Pancreas (tissue), 10 donors: Measurements from ENCODE around the gene STARD9. TPM values are rescaled to one million over a fixed set of nuclear protein-coding genes. Genes with fewer than 3 reads are reported as not detected.

Source experiments
- ATAC-seq, 4 donors: fragments of 200-7000 bp; cut with Tn5 transposase; one replicate each; pipeline versions ENCODE4 v1.8.0 to v1.9.1; 2020; ENCODE audit warnings: mild to moderate bottlenecking in 4 of 4, moderate library complexity in 4 of 4
- DNase-seq, 6 donors: peaks; one replicate each; pipeline ENCODE4 v3.0.0-alpha.2; 2020
- FAIRE-seq: peaks from 2 replicates; lab custom pipeline; 2012; peaks lifted over from hg19 to GRCh38; lab: Jason Lieb, UNC
- H3K27ac ChIP-seq, 4 donors: fragments of 200-600 bp; sonication (generic); 1 replicate in 3 of 4; 2 replicates in 1 of 4; pipeline versions ENCODE4 v1.5.0 to v1.8.0; 2020
- H3K27me3 ChIP-seq, 4 donors: fragments of 200-600 bp; one replicate each; pipeline ENCODE4 v1.8.0; 2021
- H3K36me3 ChIP-seq, 3 donors: fragments of 200-600 bp; sonication (generic) in 1 of 3; one replicate each; pipeline versions ENCODE4 v1.5.0 to v1.8.0; 2020 to 2021
- H3K4me1 ChIP-seq, 3 donors: fragments of 200-600 bp; one replicate each; pipeline ENCODE4 v1.8.0; 2021
- H3K4me3 ChIP-seq, 4 donors: fragments of 200-600 bp; sonication (generic) in 2 of 4; one replicate each; pipeline versions ENCODE4 v1.5.0 to v1.8.0; 2020 to 2021
- H3K9me3 ChIP-seq, 4 donors: fragments of 200-600 bp; one replicate each; pipeline ENCODE4 v1.8.0; 2021
- CTCF ChIP-seq, 4 donors: fragments of 200-600 bp; sonication (generic) in 3 of 4; IDR thresholded peaks; one replicate each; pipeline versions ENCODE4 v1.5.0 to v1.8.0; 2021; ENCODE audit warnings: antibody characterized with exemption in 4 of 4
- WGBS, 2 donors: extraction: QIAGEN DNeasy Blood & Tissue Kit; methylation state at CpG; one replicate each; pipeline ENCODE4 v1.1.7; 2013; 5-methylcytosine and 5-hydroxymethylcytosine counted together
- intact Hi-C, 3 donors: fragments of 100-400 bp; cut with DNase I; formaldehyde crosslinking; loops; one replicate each; pipeline versions ENCODE4 v1.11.1 to v1.14.2; 2022
- polyA plus RNA-seq, 2 donors: library from polyadenylated mRNA; stranded (reverse); fragments of 200-250 nt; gene quantifications; one replicate each; pipeline ENCODE4 v1.2.3, GENCODE V29; 2013
- total RNA-seq, 6 donors: library from RNA; stranded (reverse); fragmentation: NEBNext Ultra II Directional in 4 of 6; extraction: Animal tissue kit (Norgen Biotek cat#: 25700) in 4 of 6; gene quantifications; one replicate each; pipeline versions ENCODE4 v1.2.1 to v1.2.4, GENCODE V29; 2021 to 2023
- donor health status: healthy with polysubstance abuse.
- donor health status: DM: no; HTN: no; CAD: no; lungs with moderate emphysema.
- donor health status: DM: no; HTN: no; CAD: no.
- donor health status: control.
- donor health status: control.
- donor health status: Bipolar disorder and iron deficiency.
- donor health status: DM: yes; HTN: yes; CAD: no.
- donor health status: DM: no; HTN: no; CAD: no.
- donor health status: DM: no; HTN: no; CAD: no.
- donor health status: DM: yes; HTN: yes; CAD: no.

The STARD9 gene
- total and polyA plus RNA-seq, 8 donors, result 0.44 to 3.0 (median 1.3) TPM

- intact Hi-C loops, result no loop called here
- no peak for FAIRE-seq
- Histone ChIP-seq H3K4me3 (no peak overlapping the region), H3K9me3 (no peaks in the 10 kb centered on the region), H3K27ac (no peak overlapping the region), H3K36me3 (no peaks in the 10 kb centered on the region), H3K27me3 (no peaks in the 10 kb centered on the region), H3K4me1 (peaks cover 0 to 4% (median 0%) of the 10 kb centered on the region in 3 donors)
- ATAC-seq, result no peak
- 34 to 35% methylated on average over 4 of the region's 4 CpGs for WGBS, 2 donors
- no peak for DNase-seq
- TF ChIP-seq CTCF (IDR thresholded peaks at IDR 0.05), result no peak
Observed at GRCh38 chr15:42584031-42584765, 8.8 kb downstream of the STARD9 start.

- Histone ChIP-seq H3K9me3 (no peaks in the 10 kb centered on the region), H3K36me3 (no peaks in the 10 kb centered on the region), H3K27ac (no peak overlapping the region), H3K4me1 (peaks cover 0 to 3% (median 0%) of the 10 kb centered on the region in 3 donors), H3K4me3 (no peak overlapping the region), H3K27me3 (no peaks in the 10 kb centered on the region)
- intact Hi-C loops, result no loop called here
- no peak for TF ChIP-seq CTCF (IDR thresholded peaks at IDR 0.05)
- 91 to 94% methylated on average over 5 of the region's 5 CpGs for WGBS, 2 donors
- no peak for ATAC-seq
- DNase-seq, result no peak
- FAIRE-seq, result no peak
Observed at GRCh38 chr15:42590619-42591237, 15.3 kb downstream of the STARD9 start.

- no peak for FAIRE-seq
- DNase-seq, result no peak
- WGBS, 2 donors, result 76 to 80% methylated on average over 10 of the region's 10 CpGs
- H3K27ac ChIP-seq, result no peak overlapping the region
- intact Hi-C loops, result no loop called here
- no peaks in the 10 kb centered on the region for H3K27me3 ChIP-seq
- ATAC-seq, result peak; percentile 72 to 92 (median 84)
- no peaks in the 10 kb centered on the region for H3K9me3 ChIP-seq
- TF ChIP-seq CTCF (IDR thresholded peaks at IDR 0.05), result peak in 3 of 4 donors; percentile 12 to 24 (median 14)
- peaks cover 0 to 3% (median 0%) of the 10 kb centered on the region in 3 donors for H3K4me1 ChIP-seq
- no peaks in the 10 kb centered on the region for H3K36me3 ChIP-seq
- H3K4me3 ChIP-seq, result no peak overlapping the region
Observed at GRCh38 chr15:42591238-42591934, 16.0 kb downstream of the STARD9 start.

- 86 to 91% methylated on average over 3 of the region's 3 CpGs for WGBS, 2 donors
- FAIRE-seq (no peak), DNase-seq (no peak), ATAC-seq (no peak)
- Histone ChIP-seq H3K27me3 (no peaks in the 10 kb centered on the region), H3K27ac (no peak overlapping the region), H3K36me3 (no peaks in the 10 kb centered on the region), H3K4me1 (peaks cover 0 to 3% (median 0%) of the 10 kb centered on the region in 3 donors), H3K9me3 (no peaks in the 10 kb centered on the region), H3K4me3 (no peak overlapping the region)
- intact Hi-C loops, result no loop called here
- no peak for TF ChIP-seq CTCF (IDR thresholded peaks at IDR 0.05)
Observed at GRCh38 chr15:42592716-42593115, 17.3 kb downstream of the STARD9 start.
